Muscle of leg (tissue), 11 donors: ENCODE measurements around the gene CAMKK1. TPM values are rescaled to one million over a fixed set of nuclear protein-coding genes. Genes with fewer than 3 reads are reported as not detected.
A peak's percentile ranks its signal among the peaks of the same experiment; 100 is the strongest.

Experiments used
- DNase-seq: peaks from one replicate; pipeline ENCODE4 v3.0.0; 2013
- H3K27ac ChIP-seq: one replicate; pipeline ENCODE4 v1.5.1; 2013; ENCODE audit warnings: mild to moderate bottlenecking, low read length, control low read depth
- H3K27me3 ChIP-seq: one replicate; pipeline ENCODE4 v1.6.1; 2013; ENCODE audit warnings: low read length; ENCODE audit not compliant: control insufficient read depth, insufficient read depth
- H3K36me3 ChIP-seq: one replicate; pipeline ENCODE4 v1.6.1; 2013; ENCODE audit warnings: low read length; ENCODE audit not compliant: control insufficient read depth, insufficient read depth
- H3K4me1 ChIP-seq: one replicate; pipeline ENCODE4 v1.6.1; 2013; ENCODE audit warnings: low read length; ENCODE audit not compliant: control insufficient read depth, insufficient read depth
- H3K4me3 ChIP-seq: one replicate; pipeline ENCODE4 v1.5.1; 2013; ENCODE audit warnings: low read length, control low read depth
- H3K9me3 ChIP-seq: replicated peaks from 2 replicates; pipeline ENCODE4 v1.6.1; 2013; ENCODE audit warnings: low read depth, low read length; ENCODE audit not compliant: control insufficient read depth
- WGBS: methylation state at CpG from one replicate; pipeline ENCODE4 v1.1.5; 2013; ENCODE audit warnings: missing lambda C conversion rate; ENCODE audit not compliant: insufficient coverage; 5-methylcytosine and 5-hydroxymethylcytosine counted together
- polyA plus RNA-seq, 8 donors: library from polyadenylated mRNA; unstranded; fragments of 120-200 nt; gene quantifications; one replicate each; pipeline versions ENCODE4 v1.2.1 to v1.2.3, GENCODE V29; 2013; ENCODE audit warnings: inconsistent platforms in 1 of 8, low replicate concordance in 1 of 8; ENCODE audit not compliant: insufficient read length in 8 of 8, insufficient read depth in 1 of 8
- total RNA-seq: library from RNA; stranded (reverse); fragments of 120-200 nt; gene quantifications from one replicate; pipeline ENCODE4 v1.2.4, GENCODE V29; 2013

The CAMKK1 gene
- total and polyA plus RNA-seq, 9 donors, result 5.9 to 9.5 (median 7.6) TPM

DNA sequence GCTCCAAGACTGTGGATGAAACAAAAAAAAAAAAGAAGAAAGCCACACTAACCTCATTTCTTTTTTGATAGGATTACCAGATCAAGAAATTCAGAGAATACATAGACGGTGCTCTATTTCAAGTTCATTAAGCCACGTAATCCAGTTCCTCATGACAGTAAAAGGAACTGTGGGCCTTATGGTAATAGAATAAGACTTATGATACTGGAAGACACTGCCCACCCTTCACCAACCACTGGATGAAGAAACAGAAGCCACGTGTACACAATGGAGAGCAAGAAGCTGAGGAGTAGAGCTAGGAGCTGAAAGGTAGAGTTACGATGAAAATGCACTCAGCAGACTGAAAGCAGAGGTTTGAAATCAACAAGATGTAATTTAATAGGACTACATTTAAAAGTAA is 58.0 kb downstream of the CAMKK1 start:
- peaks cover 8% of the 10 kb centered on the region for H3K4me1 ChIP-seq
- no peaks in the 10 kb centered on the region for H3K9me3 ChIP-seq
- no peak overlapping the region for H3K4me3 ChIP-seq
- H3K36me3 ChIP-seq, result peaks cover 48% of the 10 kb centered on the region
- no peak overlapping the region for H3K27ac ChIP-seq
- WGBS, result no CpG with 5 or more reads among the region's 4 CpGs
- DNase-seq, result no peak
- no peaks in the 10 kb centered on the region for H3K27me3 ChIP-seq

DNA sequence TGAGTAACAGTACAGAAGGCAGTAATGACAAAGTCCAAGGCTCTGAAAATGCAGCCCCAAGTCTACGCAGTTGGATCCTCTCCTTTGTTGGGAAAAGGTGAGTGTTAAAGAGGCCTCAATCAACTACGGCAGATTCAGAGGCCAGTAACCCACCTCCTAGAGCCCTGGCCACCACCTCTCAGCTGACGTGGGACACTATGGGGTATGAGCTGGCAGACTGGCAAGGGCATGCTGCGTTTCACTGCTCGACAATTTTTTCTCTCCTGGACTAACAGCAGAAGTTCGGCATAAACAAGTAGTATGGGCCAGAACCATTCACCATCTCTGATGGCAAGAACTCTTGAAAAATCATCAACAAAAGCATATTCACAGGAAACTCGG is 64.0 kb downstream of the CAMKK1 start:
- 97% methylated on average over 5 of the region's 7 CpGs for WGBS
- H3K27me3 ChIP-seq, result no peaks in the 10 kb centered on the region
- no peak overlapping the region for H3K4me3 ChIP-seq
- no peak for DNase-seq
- peaks cover 13% of the 10 kb centered on the region for H3K4me1 ChIP-seq
- H3K9me3 ChIP-seq, result no peaks in the 10 kb centered on the region
- peak overlapping the region; percentile 87 for H3K27ac ChIP-seq
- peaks cover 45% of the 10 kb centered on the region for H3K36me3 ChIP-seq

DNA sequence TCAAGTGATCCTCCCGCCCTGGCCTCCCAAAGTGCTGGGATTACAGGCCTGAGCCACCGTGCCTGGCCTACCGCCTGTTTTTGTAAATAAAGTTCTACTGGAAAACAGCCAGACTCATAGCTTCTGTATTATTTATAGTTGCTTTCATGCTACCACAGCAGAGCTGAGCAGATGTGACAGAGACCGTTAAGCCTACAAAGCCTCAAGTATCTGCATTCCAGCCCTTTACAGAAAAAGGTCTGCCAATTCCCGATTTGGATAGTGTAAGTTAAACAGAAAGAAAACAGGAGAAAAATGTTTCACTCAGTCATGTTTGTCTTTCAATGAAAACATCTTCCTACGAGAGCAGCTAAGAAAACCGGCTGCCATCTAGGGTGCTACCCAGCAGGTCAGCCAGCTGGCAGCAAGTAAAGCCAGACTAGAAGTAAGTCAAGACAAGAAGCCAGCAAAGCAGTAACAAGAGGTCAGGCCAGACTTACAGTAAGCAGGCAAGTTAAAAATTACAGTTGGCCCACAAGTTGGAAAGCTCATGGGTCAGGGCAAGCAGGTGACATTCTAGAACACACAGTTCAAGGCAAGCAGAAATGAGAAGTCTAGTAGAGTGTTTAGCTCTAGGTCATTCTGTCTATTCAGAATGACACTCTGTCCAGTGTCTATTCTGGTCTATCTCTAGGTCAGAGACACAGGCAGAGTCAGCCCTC is 64.6 kb downstream of the CAMKK1 start:
- DNase-seq, result peak; percentile 48
- Histone ChIP-seq H3K4me3 (no peak overlapping the region), H3K4me1 (peaks cover 13% of the 10 kb centered on the region), H3K27me3 (no peaks in the 10 kb centered on the region), H3K9me3 (no peaks in the 10 kb centered on the region), H3K27ac (peak overlapping the region; percentile 87), H3K36me3 (peaks cover 46% of the 10 kb centered on the region)
- 72% methylated on average over 3 of the region's 7 CpGs for WGBS

DNA sequence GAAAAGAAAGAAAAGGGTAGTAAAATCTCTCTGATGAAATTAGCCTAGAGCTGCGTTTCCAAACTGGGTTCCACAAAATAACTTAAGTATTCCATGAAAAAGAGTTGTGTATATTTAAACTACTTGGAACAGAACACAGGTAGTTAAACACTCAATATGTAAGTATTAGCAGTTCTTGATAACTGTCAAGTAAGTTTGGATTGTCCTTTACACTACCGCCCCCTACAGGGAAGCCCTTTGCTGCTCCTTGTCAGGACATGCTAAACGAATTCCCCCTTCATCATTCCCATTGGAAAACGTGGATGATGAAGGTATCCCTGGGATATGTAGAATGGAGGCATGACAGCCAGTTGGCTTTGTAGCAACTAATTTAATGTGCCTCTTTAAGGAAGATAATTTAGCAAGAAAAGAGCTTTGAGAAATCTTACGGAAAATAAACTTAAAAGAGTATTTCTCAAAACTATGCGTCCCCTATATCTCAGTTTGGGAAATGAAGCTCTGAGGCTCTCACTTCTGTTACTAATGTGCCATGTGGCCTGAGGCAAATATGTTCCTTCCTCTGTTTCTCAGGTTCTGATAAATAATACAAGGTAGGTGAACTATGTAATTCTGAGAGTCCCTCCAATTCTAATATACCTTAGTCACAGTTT is 65.6 kb downstream of the CAMKK1 start:
- no peak overlapping the region for H3K27ac ChIP-seq
- peak; percentile 62 for DNase-seq

DNA sequence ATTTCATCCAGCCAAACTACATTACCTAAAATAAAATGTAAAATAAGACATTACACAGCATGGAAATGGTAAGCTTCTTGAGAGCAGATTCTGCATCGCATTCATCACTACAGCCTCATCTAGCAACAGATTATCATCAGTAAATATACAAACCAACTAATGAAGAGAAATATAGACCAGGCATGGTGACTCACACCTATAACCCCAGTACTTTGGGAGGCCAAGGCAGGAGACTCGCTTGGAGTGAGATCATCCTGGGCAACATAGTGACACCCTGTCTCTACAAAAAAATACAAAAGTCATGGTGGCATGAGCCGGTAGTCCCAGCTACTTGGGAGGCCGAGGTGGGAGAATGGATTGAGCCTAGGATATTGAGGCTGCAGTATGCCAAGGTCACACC is 66.7 kb downstream of the CAMKK1 start:
- Histone ChIP-seq H3K9me3 (no peaks in the 10 kb centered on the region), H3K36me3 (peaks cover 51% of the 10 kb centered on the region), H3K4me1 (peaks cover 13% of the 10 kb centered on the region), H3K27me3 (no peaks in the 10 kb centered on the region), H3K4me3 (no peak overlapping the region), H3K27ac (no peak overlapping the region)
- WGBS, result 90% methylated on average over 2 of the region's 4 CpGs
- DNase-seq, result no peak

More for the DNA sequence above, 65.6 kb downstream of the CAMKK1 start:
- Histone ChIP-seq H3K36me3 (peaks cover 41% of the 10 kb centered on the region), H3K4me1 (peaks cover 13% of the 10 kb centered on the region), H3K4me3 (no peak overlapping the region), H3K27me3 (no peaks in the 10 kb centered on the region), H3K9me3 (no peaks in the 10 kb centered on the region)
- no CpG with 5 or more reads among the region's 6 CpGs for WGBS

DNA sequence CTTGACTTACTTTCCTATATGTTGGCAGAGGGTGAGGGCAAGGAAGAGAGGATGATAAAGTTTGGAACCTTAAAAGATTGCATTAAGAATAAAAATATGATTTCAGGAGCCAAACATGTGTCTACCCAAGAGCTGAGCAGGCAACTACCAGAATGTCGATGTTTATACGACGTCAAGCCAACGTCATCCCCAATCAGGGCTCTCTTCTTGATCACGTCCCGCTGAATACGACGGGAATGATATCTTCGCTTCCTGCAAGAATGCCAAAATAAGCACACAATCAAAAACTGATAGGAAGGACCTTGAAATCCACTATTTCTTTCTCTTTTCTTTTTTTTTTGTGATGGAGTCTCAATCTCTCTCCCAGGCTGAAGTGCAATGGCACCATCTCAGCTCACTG is 71.8 kb downstream of the CAMKK1 start:
- Histone ChIP-seq H3K4me3 (no peak overlapping the region), H3K4me1 (no peaks in the 10 kb centered on the region), H3K27me3 (no peaks in the 10 kb centered on the region), H3K9me3 (no peaks in the 10 kb centered on the region), H3K36me3 (peaks cover 62% of the 10 kb centered on the region), H3K27ac (no peak overlapping the region)
- DNase-seq, result no peak
- 98% methylated on average over 9 of the region's 9 CpGs for WGBS

DNA sequence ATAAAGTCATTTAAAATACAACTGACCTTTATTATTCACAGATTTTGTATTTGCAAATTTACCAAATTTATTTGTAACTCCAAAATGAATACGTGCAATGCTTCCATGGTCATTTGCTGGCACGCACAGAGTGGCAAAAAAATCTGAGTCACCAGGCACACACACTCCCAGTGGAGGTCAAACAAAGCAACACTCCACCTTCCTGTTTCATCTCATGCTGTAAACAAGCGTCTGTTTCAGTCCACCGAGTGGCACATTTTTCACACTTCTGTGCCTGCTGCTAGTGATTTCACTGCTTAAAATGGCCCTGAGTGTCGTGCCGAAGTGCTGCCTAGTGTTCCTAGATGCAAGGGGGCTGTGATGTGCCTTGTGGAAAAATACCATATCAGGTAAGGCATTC is 74.1 kb downstream of the CAMKK1 start:
- Histone ChIP-seq H3K27ac (no peak overlapping the region), H3K4me1 (peaks cover 9% of the 10 kb centered on the region), H3K27me3 (no peaks in the 10 kb centered on the region), H3K4me3 (no peak overlapping the region), H3K9me3 (no peaks in the 10 kb centered on the region), H3K36me3 (peaks cover 73% of the 10 kb centered on the region)
- WGBS, result 72% methylated on average over 4 of the region's 6 CpGs
- no peak for DNase-seq

DNA sequence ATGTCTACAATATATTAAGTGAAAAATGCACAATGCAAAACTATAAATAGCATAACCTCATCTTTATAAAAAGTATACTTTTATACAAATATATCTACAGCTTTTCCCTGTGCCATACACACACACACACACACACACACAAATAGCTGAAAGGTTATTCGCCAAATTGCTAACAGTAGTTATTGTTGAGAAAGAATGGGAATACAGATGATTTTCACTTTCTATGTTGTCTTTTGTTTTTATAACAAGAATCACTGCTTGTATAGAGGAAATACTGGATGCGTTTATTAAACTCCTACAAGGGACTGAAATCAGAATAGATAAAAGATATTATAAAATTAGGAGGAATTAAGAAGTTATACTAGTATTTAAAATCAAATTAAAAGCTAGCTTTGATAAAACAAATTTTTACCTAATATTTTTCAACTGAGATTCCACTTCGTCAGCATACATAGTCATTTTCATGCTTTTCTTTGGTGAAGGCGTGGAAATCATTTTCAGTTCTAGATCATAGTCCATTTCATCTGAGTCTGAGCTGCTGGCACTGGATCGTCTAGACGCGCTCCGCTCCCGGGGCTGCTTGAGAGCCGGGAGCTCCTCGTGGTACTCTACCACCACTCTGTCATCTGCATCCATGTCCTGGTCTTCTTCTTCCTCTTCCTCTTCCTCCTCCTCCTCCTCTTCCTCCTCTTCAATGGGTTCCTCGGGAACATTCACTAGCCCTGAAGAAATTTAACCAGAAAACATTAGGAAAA is 74.8 kb downstream of the CAMKK1 start:
- WGBS, result 92% methylated on average over 10 of the region's 12 CpGs
- no peak for DNase-seq
- Histone ChIP-seq H3K9me3 (no peaks in the 10 kb centered on the region), H3K27me3 (no peaks in the 10 kb centered on the region), H3K4me1 (peaks cover 14% of the 10 kb centered on the region), H3K27ac (no peak overlapping the region), H3K36me3 (peaks cover 75% of the 10 kb centered on the region), H3K4me3 (no peak overlapping the region)

DNA sequence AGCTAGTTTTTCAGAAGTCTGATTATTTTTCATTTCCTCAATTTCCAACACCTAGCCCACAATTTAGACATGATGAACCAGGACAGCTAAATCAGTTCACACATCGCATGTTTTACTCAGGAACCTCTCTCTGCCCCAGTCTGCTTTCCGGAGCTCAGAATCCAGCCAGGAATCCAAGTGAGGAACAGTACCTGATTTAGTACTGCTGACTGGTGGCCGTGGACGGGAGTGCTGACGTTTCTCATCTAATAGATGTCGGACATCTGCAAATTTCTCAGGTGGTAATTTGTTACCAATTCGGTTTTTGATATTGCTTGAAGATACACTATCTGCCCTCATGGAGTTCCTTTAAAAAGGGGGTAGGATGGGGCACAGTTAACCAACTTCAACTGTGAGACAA is 76.9 kb downstream of the CAMKK1 start:
- Histone ChIP-seq H3K27me3 (no peaks in the 10 kb centered on the region), H3K4me1 (peaks cover 17% of the 10 kb centered on the region), H3K9me3 (no peaks in the 10 kb centered on the region), H3K4me3 (no peak overlapping the region), H3K36me3 (peaks cover 79% of the 10 kb centered on the region), H3K27ac (peak overlapping the region; percentile 82)
- DNase-seq, result peak; percentile 41
- WGBS, result 69% methylated on average over 5 of the region's 7 CpGs

DNA sequence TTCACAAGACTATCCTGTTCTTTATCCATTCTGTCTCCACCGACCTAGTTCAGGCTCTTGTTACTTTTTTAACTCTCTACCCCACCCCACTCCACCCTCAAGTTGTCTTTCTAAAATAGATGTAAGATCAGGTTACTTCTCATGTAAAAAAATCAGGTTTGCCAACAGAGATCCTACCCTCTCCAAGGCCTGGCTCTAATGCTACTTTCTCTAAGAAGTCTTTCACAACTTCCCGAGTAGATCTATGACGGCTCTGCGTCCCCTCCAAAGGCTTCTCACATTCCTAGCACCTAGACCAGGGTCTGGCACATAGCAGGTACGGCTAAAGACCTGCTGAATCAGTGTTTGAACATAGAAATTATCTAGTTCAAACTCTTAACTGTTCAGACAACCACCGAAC is 77.7 kb downstream of the CAMKK1 start:
- H3K27me3 ChIP-seq, result no peaks in the 10 kb centered on the region
- H3K4me1 ChIP-seq, result peaks cover 17% of the 10 kb centered on the region
- no peak overlapping the region for H3K4me3 ChIP-seq
- DNase-seq, result no peak
- H3K36me3 ChIP-seq, result peaks cover 82% of the 10 kb centered on the region
- H3K27ac ChIP-seq, result peak overlapping the region; percentile 82
- 100% methylated on average over 1 of the region's 6 CpGs for WGBS
- no peaks in the 10 kb centered on the region for H3K9me3 ChIP-seq
